GM12878 (cell line): ENCODE measurements around the gene THADA. TPM values are rescaled to one million over a fixed set of nuclear protein-coding genes. Genes with fewer than 3 reads are reported as not detected.

Source experiments
- ATF3 ChIP-seq: IDR thresholded peaks from 2 replicates; pipeline ENCODE4 v1.6.1; 2011; ENCODE audit warnings: low read depth, mild to moderate bottlenecking, low read length, moderate library complexity, borderline replicate concordance; ENCODE audit errors: extremely low read depth
- ATF7 ChIP-seq: fragments of 450-650 bp; IDR thresholded peaks from 2 replicates; pipeline ENCODE4 v1.6.1; 2016; ENCODE audit warnings: low read depth, mild to moderate bottlenecking
- BCL3 ChIP-seq: IDR thresholded peaks from 2 replicates; pipeline ENCODE4 v1.6.1; 2011; ENCODE audit warnings: borderline replicate concordance, low read depth, mild to moderate bottlenecking, moderate library complexity, low read length; ENCODE audit not compliant: insufficient read depth, poor library complexity, severe bottlenecking
- CTCF ChIP-seq, 3 experiments: IDR thresholded peaks in 2 of 3; conservative IDR thresholded peaks in 1 of 3; 2 replicates each; pipeline ENCODE4 v1.5.1; 2011; ENCODE audit warnings: low read depth in 3 of 3, low read length in 3 of 3, mild to moderate bottlenecking in 3 of 3, control low read depth in 2 of 3, moderate library complexity in 2 of 3, inconsistent platforms in 1 of 3, mixed read lengths in 1 of 3; ENCODE audit not compliant: control insufficient read depth in 2 of 3, insufficient read depth in 1 of 3; ENCODE audit errors: extremely low read depth in 1 of 3
- FOS ChIP-seq: IDR thresholded peaks from 3 replicates; pipeline ENCODE4 v1.6.1; 2011; ENCODE audit warnings: borderline replicate concordance; ENCODE audit not compliant: insufficient read length; ENCODE audit errors: extremely low read depth
- FOXM1 ChIP-seq: IDR thresholded peaks from 2 replicates; pipeline ENCODE4 v1.6.1; 2012; ENCODE audit warnings: low read depth, mild to moderate bottlenecking, inconsistent platforms, low read length, moderate library complexity
- MEF2A ChIP-seq: IDR thresholded peaks from 2 replicates; pipeline ENCODE4 v1.6.1; 2011; ENCODE audit warnings: low read depth, mild to moderate bottlenecking, low read length, moderate library complexity; ENCODE audit not compliant: insufficient read depth
- NFIC ChIP-seq: IDR thresholded peaks from 2 replicates; pipeline ENCODE4 v1.6.1; 2012; ENCODE audit warnings: low read depth, mild to moderate bottlenecking, inconsistent platforms, low read length, moderate library complexity
- NKRF ChIP-seq: fragments of 450-650 bp; conservative IDR thresholded peaks from 2 replicates; pipeline ENCODE4 v1.6.1; 2017; ENCODE audit warnings: mild to moderate bottlenecking, moderate library complexity
- NR2F1 ChIP-seq: fragments of 450-650 bp; conservative IDR thresholded peaks from 2 replicates; pipeline ENCODE4 v1.6.1; 2017; ENCODE audit warnings: mild to moderate bottlenecking
- PAX5 ChIP-seq: IDR thresholded peaks from 2 replicates; pipeline ENCODE4 v1.6.1; 2011; ENCODE audit warnings: low read depth, low read length, borderline replicate concordance
- PAX8 ChIP-seq: fragments of 450-650 bp; IDR thresholded peaks from 2 replicates; pipeline ENCODE4 v1.6.1; 2017; ENCODE audit warnings: mild to moderate bottlenecking, moderate library complexity
- POU2F2 ChIP-seq: IDR thresholded peaks from 3 replicates; pipeline ENCODE4 v1.6.1; 2011; ENCODE audit warnings: low read depth, mild to moderate bottlenecking, low read length, borderline replicate concordance
- SMC3 ChIP-seq: IDR thresholded peaks from 2 replicates; pipeline ENCODE4 v1.6.1; 2011; ENCODE audit warnings: low read length, improper control_type of control experiment, borderline replicate concordance
- TCF12 ChIP-seq: IDR thresholded peaks from 2 replicates; pipeline ENCODE4 v1.6.1; 2011; ENCODE audit warnings: low read depth, mild to moderate bottlenecking, low read length
- ZBTB40 ChIP-seq: fragments of 450-650 bp; IDR thresholded peaks from 2 replicates; pipeline ENCODE4 v1.6.1; 2016; ENCODE audit warnings: mild to moderate bottlenecking, moderate library complexity, borderline replicate concordance
- ZNF274 ChIP-seq: IDR thresholded peaks from one replicate; pipeline ENCODE4 v1.8.0; 2011; ENCODE audit not compliant: insufficient read length, insufficient read depth
- polyA plus RNA-seq, 11 experiments: library from polyadenylated mRNA; depleted of rRNA in 4 of 11; unstranded in 6 of 11; stranded (reverse) in 5 of 11; fragments of >200 nt; fragmentation: Nextera tagmentation in 4 of 11; fragmentation: Illumina TruSeq in 1 of 11; extraction: Ambion mirVana in 4 of 11; extraction: Trizol in 1 of 11; gene quantifications; 1 replicate in 1 of 11; 2 replicates in 10 of 11; pipeline versions ENCODE4 v1.2.1 to v1.2.3, GENCODE V29; 2011 to 2016; ENCODE audit warnings: inconsistent platforms in 2 of 11, missing spikeins in 2 of 11, low read depth in 1 of 11
- total RNA-seq, 4 experiments: library from RNA; depleted of rRNA in 3 of 4; stranded (reverse); fragments of >200 nt in 3 of 4; fragmentation: Illumina TruSeq in 1 of 4; extraction: Trizol in 1 of 4; gene quantifications; 2 replicates each; pipeline versions ENCODE4 v1.2.1 to v1.2.3, GENCODE V29; 2013 to 2021

The THADA gene
- total and polyA plus RNA-seq, 10 of the 15 experiments (the other 5 are each of a cell fraction or from before 2014, with no cell fraction given), result 14.6 to 33.2 (median 23.2) TPM

- TF ChIP-seq SMC3 (no peak), PAX8 (no peak), POU2F2 (peak; percentile 89), ZBTB40 (peak; percentile 93), NFIC (no peak), ATF7 (peak; percentile 99), MEF2A (no peak), BCL3 (no peak), FOXM1 (no peak), ZNF274 (no peak), ATF3 (no peak), TCF12 (0 out of 2 replicates have a peak, but pooled peaks have one; percentile 35), CTCF (IDR thresholded peaks at IDR 0.05 in 2 of 3, conservative IDR thresholded peaks at IDR 0.05 in 1 of 3; ENCODE audit: control insufficient read depth in 2 of 3, extremely low read depth in 1 of 3, insufficient read depth in 1 of 3, low read depth in 3 of 3, low read length in 3 of 3) (no peak), NR2F1 (peak; percentile 50; the same call in 1 of the 2 replicates), NKRF (peak; percentile 97), FOS (peak; percentile 8), PAX5 (peak; percentile 11; the same call in 1 of the 2 replicates)
Measured at GRCh38 chr2:43595603-43596412, at the start of gene THADA (continued).
